ENCODE data around the gene CDC26. TPM values are rescaled to one million over a fixed set of nuclear protein-coding genes. Genes with fewer than 3 reads are reported as not detected.

CDC26 gene
- total RNA-seq, 1 experiment from 2014 or later = 22.0 TPM

DNA sequence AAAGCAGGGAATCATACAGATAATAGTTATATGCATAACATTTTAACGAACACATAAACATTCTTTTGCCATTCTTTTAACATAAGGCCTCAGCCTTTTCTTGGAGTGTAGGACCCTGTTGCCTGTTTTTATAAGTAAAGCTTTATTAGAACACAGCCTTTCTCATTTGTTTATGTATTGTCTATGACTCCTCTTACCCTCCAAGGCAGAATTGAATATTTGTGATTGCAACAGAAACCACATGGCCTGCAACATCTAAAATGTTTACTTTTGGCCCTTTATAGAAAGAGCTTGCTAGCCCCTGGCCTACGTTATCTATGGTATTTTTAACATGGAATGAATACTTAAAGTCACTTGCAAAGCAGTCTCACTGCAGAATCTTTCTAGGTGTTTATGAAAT lies 51.4 kb downstream of the CDC26 start:
- Histone ChIP-seq H3K4me2 (ENCODE audit: low read length) (no peak overlapping the region), H3K9me2 (ENCODE audit: insufficient read depth) (no peaks in the 10 kb centered on the region), H3K9me3 (ENCODE audit: control insufficient read depth in 1 of 2, insufficient read depth in 1 of 2, low read depth in 1 of 2, low read length in 2 of 2) (no peaks in the 10 kb centered on the region), H3K4me3 (replicated peaks in 1 of 2; ENCODE audit: low read depth in 1 of 2, low read length in 2 of 2) (no peak overlapping the region), H3K36me3 (ENCODE audit: control insufficient read depth in 1 of 2, insufficient read depth in 2 of 2, low read length in 2 of 2) (no peaks in the 10 kb centered on the region), H2AFZ (ENCODE audit: low read depth, low read length, poor library complexity, severe bottlenecking) (no peak overlapping the region), H3K27me3 (ENCODE audit: insufficient read depth, low read length) (no peaks in the 10 kb centered on the region), H4K20me1 (ENCODE audit: insufficient read depth) (no peaks in the 10 kb centered on the region), H3K79me2 (ENCODE audit: insufficient read depth, low read length) (peaks cover 55% of the 10 kb centered on the region), H3K27ac (ENCODE audit: low read depth, low read length) (no peak overlapping the region), H3K9ac (ENCODE audit: low read length) (no peak overlapping the region), H3K4me1 (ENCODE audit: control insufficient read depth in 1 of 2, insufficient read depth in 2 of 2, low read length in 2 of 2) (peaks cover 2 to 21% of the 10 kb centered on the region in 2 experiments; a peak in 3 of 4 replicates)
- RAD21 ChIA-PET (ENCODE audit: low non-redundant PET in 1 of 2, low total read pairs in 2 of 2, uncharacterized antibody in 2 of 2, unreplicated experiment in 2 of 2) = no interaction called here
- DNase-seq (ENCODE audit: low read depth, low spot score) (no peak), ATAC-seq (no peak)
- TF ChIP-seq, protein P1, sequence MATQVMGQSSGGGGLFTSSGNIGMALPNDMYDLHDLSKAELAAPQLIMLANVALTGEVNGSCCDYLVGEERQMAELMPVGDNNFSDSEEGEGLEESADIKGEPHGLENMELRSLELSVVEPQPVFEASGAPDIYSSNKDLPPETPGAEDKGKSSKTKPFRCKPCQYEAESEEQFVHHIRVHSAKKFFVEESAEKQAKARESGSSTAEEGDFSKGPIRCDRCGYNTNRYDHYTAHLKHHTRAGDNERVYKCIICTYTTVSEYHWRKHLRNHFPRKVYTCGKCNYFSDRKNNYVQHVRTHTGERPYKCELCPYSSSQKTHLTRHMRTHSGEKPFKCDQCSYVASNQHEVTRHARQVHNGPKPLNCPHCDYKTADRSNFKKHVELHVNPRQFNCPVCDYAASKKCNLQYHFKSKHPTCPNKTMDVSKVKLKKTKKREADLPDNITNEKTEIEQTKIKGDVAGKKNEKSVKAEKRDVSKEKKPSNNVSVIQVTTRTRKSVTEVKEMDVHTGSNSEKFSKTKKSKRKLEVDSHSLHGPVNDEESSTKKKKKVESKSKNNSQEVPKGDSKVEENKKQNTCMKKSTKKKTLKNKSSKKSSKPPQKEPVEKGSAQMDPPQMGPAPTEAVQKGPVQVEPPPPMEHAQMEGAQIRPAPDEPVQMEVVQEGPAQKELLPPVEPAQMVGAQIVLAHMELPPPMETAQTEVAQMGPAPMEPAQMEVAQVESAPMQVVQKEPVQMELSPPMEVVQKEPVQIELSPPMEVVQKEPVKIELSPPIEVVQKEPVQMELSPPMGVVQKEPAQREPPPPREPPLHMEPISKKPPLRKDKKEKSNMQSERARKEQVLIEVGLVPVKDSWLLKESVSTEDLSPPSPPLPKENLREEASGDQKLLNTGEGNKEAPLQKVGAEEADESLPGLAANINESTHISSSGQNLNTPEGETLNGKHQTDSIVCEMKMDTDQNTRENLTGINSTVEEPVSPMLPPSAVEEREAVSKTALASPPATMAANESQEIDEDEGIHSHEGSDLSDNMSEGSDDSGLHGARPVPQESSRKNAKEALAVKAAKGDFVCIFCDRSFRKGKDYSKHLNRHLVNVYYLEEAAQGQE (IDR thresholded peaks at IDR 0.05; ENCODE audit: low read depth) = no peak
- TF ChIP-seq, protein P2, sequence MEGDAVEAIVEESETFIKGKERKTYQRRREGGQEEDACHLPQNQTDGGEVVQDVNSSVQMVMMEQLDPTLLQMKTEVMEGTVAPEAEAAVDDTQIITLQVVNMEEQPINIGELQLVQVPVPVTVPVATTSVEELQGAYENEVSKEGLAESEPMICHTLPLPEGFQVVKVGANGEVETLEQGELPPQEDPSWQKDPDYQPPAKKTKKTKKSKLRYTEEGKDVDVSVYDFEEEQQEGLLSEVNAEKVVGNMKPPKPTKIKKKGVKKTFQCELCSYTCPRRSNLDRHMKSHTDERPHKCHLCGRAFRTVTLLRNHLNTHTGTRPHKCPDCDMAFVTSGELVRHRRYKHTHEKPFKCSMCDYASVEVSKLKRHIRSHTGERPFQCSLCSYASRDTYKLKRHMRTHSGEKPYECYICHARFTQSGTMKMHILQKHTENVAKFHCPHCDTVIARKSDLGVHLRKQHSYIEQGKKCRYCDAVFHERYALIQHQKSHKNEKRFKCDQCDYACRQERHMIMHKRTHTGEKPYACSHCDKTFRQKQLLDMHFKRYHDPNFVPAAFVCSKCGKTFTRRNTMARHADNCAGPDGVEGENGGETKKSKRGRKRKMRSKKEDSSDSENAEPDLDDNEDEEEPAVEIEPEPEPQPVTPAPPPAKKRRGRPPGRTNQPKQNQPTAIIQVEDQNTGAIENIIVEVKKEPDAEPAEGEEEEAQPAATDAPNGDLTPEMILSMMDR (IDR thresholded peaks at IDR 0.05 in 2 of 3, conservative IDR thresholded peaks at IDR 0.05 in 1 of 3; ENCODE audit: borderline replicate concordance in 1 of 3, insufficient read depth in 1 of 3, low read depth in 2 of 3, low read length in 2 of 3) = no peak
- TF ChIP-seq SP1 (IDR thresholded peaks at IDR 0.05; ENCODE audit: low read depth) = no peak
- TF ChIP-seq ELF1 (IDR thresholded peaks at IDR 0.05; ENCODE audit: borderline replicate concordance, low read depth) = no peak
- no peak for TF ChIP-seq CEBPB (IDR thresholded peaks at IDR 0.05; ENCODE audit: low read depth)
- TF ChIP-seq SIN3A (IDR thresholded peaks at IDR 0.05; ENCODE audit: low read depth) = no peak
- TF ChIP-seq ZNF274 (IDR thresholded peaks at IDR 0.05; ENCODE audit: low read depth, low read length) = no peak
- TF ChIP-seq POLR2AphosphoS5 (IDR thresholded peaks at IDR 0.05; ENCODE audit: low read depth, low read length) = no peak
- TF ChIP-seq, protein P3, sequence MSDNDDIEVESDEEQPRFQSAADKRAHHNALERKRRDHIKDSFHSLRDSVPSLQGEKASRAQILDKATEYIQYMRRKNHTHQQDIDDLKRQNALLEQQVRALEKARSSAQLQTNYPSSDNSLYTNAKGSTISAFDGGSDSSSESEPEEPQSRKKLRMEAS (IDR thresholded peaks at IDR 0.05) = no peak
- TF ChIP-seq, protein P4, sequence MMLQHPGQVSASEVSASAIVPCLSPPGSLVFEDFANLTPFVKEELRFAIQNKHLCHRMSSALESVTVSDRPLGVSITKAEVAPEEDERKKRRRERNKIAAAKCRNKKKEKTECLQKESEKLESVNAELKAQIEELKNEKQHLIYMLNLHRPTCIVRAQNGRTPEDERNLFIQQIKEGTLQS (IDR thresholded peaks at IDR 0.05) = no peak
- intact Hi-C loops (cut with micrococcal nuclease) = loop anchor here (5.0 kb wide), 1 partner anchor 72 kb away; the partner anchor contains the start of gene SLC31A2
- no TSS peak for BruUV-seq (replicated peaks)
- CTCF ChIA-PET = no interaction called here
- POLR2A ChIA-PET = no interaction called here
